ENCODE results near the gene SYNE2. TPM values are rescaled to one million over a fixed set of nuclear protein-coding genes. Genes with fewer than 3 reads are reported as not detected.

The SYNE2 gene
- total RNA-seq, 2 experiments from 2014 or later, result 18.4 to 21.8 TPM

DNA sequence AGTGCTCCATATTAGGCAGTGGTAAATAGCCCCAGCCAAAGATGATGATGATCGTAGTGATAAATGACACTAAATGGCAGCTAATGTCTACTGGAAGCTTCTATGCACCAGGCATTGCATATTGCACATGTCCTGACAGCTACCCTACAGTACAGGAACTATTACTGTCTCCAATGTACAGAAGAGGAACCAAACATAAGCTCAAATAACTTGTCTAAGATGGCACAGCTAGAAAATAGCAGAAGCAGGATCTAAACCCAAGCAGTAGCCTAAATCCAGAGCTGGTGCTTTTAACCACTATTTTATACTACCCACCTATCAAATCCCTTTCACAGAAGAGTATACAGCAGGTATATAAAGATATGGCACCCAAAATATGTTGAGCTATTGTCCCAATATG lies 412.4 kb downstream of the SYNE2 start:
- ChIA-PET CTCF (interaction anchor here (1.0 to 2.8 kb wide), 2 partner anchors 30 to 38 kb away, joined by 3 to 15 read pairs; partner anchors contain the start of gene ESR2), POLR2A (no interaction called here)
- Mint-ChIP-seq H3K4me1 (peaks cover 16% of the 10 kb centered on the region), H3K9me3 (ENCODE audit: low read depth) (no peaks in the 10 kb centered on the region), H3K36me3 (ENCODE audit: low read depth) (no peaks in the 10 kb centered on the region), H3K4me3 (no peak overlapping the region), H3K27me3 (no peaks in the 10 kb centered on the region), H3K27ac (no peak overlapping the region)
- DNase-seq (no peak), ATAC-seq (no peak)
- intact Hi-C loops (cut with DNase I, micrococcal nuclease), result no loop called here

GRCh38 chr14:64266239-64266638 lies 413.4 kb downstream of the SYNE2 start:
- ATAC-seq (peak; percentile 92), DNase-seq (no peak)
- Mint-ChIP-seq H3K4me1 (peaks cover 16% of the 10 kb centered on the region), H3K27me3 (no peaks in the 10 kb centered on the region), H3K4me3 (no peak overlapping the region), H3K27ac (peak overlapping the region; percentile 21), H3K36me3 (ENCODE audit: low read depth) (no peaks in the 10 kb centered on the region), H3K9me3 (ENCODE audit: low read depth) (no peaks in the 10 kb centered on the region)
- POLR2A ChIA-PET, result interaction anchor here (1.2 kb wide), 1 partner anchor 9 kb away, joined by 3 read pairs; no protein-coding TSS in a partner anchor
- CTCF ChIA-PET, result interaction anchor here (0.6 to 2.8 kb wide), 4 partner anchors 16 to 61 kb away, joined by 3 to 15 read pairs (median 3); partner anchors contain the start of gene ESR2
- intact Hi-C loops (cut with DNase I, micrococcal nuclease), result no loop called here

DNA sequence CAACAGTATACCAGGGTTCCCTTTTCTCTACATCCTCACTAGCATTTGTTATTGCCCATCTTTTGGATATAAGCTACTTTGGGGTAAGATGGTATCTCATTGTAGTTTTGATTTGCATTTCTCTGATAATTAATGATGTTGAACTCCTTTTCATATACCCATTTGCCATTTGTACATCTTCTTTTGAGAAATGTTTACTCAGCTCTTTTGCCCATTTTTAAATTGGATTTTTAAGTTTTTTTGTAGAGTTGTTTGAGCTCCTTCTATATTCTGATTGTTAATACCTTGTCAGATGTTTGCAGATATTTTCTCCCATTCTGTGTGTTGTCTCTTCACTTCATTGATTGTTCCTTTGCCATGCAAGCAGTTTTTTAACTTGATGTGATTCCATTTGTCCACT lies 419.2 kb downstream of the SYNE2 start:
- Mint-ChIP-seq H3K36me3 (ENCODE audit: low read depth) (peaks cover 1% of the 10 kb centered on the region), H3K4me1 (peaks cover 4% of the 10 kb centered on the region), H3K27ac (no peak overlapping the region), H3K9me3 (ENCODE audit: low read depth) (no peaks in the 10 kb centered on the region), H3K27me3 (no peaks in the 10 kb centered on the region), H3K4me3 (no peak overlapping the region)
- ATAC-seq, result no peak
- no peak for DNase-seq
- intact Hi-C loops (cut with DNase I, micrococcal nuclease), result no loop called here
- POLR2A ChIA-PET, result no interaction called here
- CTCF ChIA-PET, result no interaction called here

Small RNA genes lying within 50 kb of the gene (microRNA-seq; reads per million reads assigned to microRNA genes)
- not detected for gene MIR548H1 (ENCODE audit: borderline replicate concordance)

Other genes starting within 250 kb of the SYNE2 start
- 10 to 100 TPM; 13.9 to 27.2 TPM for gene WDR89, start 211.1 kb upstream of the SYNE2 start, total RNA-seq
- gene SGPP1, start 124.9 kb upstream of the SYNE2 start, total RNA-seq, result 10 to 100 TPM in 1 of 2 experiments, 1 to 10 TPM in 1; 8.6 to 10.4 TPM

All from activated CD4-positive, alpha-beta T cell treated with anti-CD3 and anti-CD28 coated beads for 36 hours (primary cell).